Liver (tissue), 3 donors: Measurements from ENCODE around the gene ITGA11.

Source experiments
- EGR1 ChIP-seq, 2 donors: IDR thresholded peaks; 2 replicates each; pipeline ENCODE4 v1.6.1; 2016 to 2018; ENCODE audit warnings: antibody characterized with exemption in 2 of 2, low read depth in 2 of 2
- FOXA1 ChIP-seq: IDR thresholded peaks from 2 replicates; pipeline ENCODE4 v1.6.1; 2016; ENCODE audit warnings: antibody characterized with exemption
- JUND ChIP-seq, 2 donors: IDR thresholded peaks; 2 replicates each; pipeline ENCODE4 v1.6.1; 2016; ENCODE audit warnings: antibody characterized with exemption in 2 of 2
- RAD21 ChIP-seq, 2 donors: IDR thresholded peaks; 2 replicates each; pipeline ENCODE4 v1.6.1; 2016; ENCODE audit warnings: antibody characterized with exemption in 2 of 2, mild to moderate bottlenecking in 2 of 2
- REST ChIP-seq: IDR thresholded peaks from 2 replicates; pipeline ENCODE4 v1.6.1; 2016; ENCODE audit warnings: antibody characterized with exemption, mild to moderate bottlenecking
- RXRA ChIP-seq, 2 donors: IDR thresholded peaks; 2 replicates each; pipeline ENCODE4 v1.6.1; 2017 to 2018; ENCODE audit warnings: antibody characterized with exemption in 2 of 2, mild to moderate bottlenecking in 1 of 2
- SP1 ChIP-seq: IDR thresholded peaks from 2 replicates; pipeline ENCODE4 v1.6.1; 2018; ENCODE audit warnings: antibody characterized with exemption, mild to moderate bottlenecking
- TAF1 ChIP-seq: conservative IDR thresholded peaks from 2 replicates; pipeline ENCODE4 v1.6.1; 2016; ENCODE audit warnings: antibody characterized with exemption, mild to moderate bottlenecking
- TF ChIP-seq, protein P1 (sequence below): fragments of 150-350 bp; IDR thresholded peaks from 2 replicates; pipeline ENCODE4 v1.5.1; 2017; ENCODE audit warnings: improper control_type of control experiment, low read depth, low read length; ENCODE audit not compliant: missing input control
- TF ChIP-seq, protein P2 (sequence below): IDR thresholded peaks from 2 replicates; pipeline ENCODE4 v1.6.1; 2016; ENCODE audit warnings: antibody characterized with exemption
- TF ChIP-seq, protein P3 (sequence below): IDR thresholded peaks from 2 replicates; pipeline ENCODE4 v1.6.1; 2016; ENCODE audit warnings: antibody characterized with exemption
- TF ChIP-seq, protein P4 (sequence below): IDR thresholded peaks from 2 replicates; pipeline ENCODE4 v1.6.1; 2016; ENCODE audit warnings: antibody characterized with exemption
- donor health status: healthy.
- donor health status: healthy.

DNA sequence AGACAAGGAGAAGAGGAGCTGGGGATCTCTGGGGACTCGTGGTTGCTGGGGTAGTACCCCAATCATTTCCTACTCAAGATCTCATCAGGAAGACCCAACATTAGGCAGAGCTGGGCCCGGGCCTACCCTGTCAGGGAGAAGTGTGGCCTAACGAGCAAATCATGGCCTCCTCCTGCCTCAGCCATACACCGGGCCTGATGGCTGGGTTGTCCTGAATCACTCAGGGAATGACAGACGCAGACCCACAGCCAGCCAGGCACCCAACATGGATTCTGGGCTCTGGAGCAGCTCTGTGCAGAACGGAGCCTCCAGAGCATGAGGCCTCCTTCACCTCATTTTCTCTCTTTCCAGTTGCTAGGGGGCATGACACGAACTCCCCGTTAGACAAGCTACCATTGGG, 19.7 kb downstream of the ITGA11 start:
- TF ChIP-seq, protein P1, sequence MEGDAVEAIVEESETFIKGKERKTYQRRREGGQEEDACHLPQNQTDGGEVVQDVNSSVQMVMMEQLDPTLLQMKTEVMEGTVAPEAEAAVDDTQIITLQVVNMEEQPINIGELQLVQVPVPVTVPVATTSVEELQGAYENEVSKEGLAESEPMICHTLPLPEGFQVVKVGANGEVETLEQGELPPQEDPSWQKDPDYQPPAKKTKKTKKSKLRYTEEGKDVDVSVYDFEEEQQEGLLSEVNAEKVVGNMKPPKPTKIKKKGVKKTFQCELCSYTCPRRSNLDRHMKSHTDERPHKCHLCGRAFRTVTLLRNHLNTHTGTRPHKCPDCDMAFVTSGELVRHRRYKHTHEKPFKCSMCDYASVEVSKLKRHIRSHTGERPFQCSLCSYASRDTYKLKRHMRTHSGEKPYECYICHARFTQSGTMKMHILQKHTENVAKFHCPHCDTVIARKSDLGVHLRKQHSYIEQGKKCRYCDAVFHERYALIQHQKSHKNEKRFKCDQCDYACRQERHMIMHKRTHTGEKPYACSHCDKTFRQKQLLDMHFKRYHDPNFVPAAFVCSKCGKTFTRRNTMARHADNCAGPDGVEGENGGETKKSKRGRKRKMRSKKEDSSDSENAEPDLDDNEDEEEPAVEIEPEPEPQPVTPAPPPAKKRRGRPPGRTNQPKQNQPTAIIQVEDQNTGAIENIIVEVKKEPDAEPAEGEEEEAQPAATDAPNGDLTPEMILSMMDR = no peak
- TF ChIP-seq, protein P2, sequence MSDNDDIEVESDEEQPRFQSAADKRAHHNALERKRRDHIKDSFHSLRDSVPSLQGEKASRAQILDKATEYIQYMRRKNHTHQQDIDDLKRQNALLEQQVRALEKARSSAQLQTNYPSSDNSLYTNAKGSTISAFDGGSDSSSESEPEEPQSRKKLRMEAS = no peak
- TF ChIP-seq FOXA1 (no peak), TAF1 (no peak), RAD21 (IDR thresholded peaks at IDR 0.05) (no peak), REST (no peak), EGR1 (IDR thresholded peaks at IDR 0.05; ENCODE audit: low read depth in 2 of 2) (no peak), JUND (IDR thresholded peaks at IDR 0.05) (no peak), RXRA (IDR thresholded peaks at IDR 0.05) (no peak), SP1 (no peak)
- TF ChIP-seq, protein P3, sequence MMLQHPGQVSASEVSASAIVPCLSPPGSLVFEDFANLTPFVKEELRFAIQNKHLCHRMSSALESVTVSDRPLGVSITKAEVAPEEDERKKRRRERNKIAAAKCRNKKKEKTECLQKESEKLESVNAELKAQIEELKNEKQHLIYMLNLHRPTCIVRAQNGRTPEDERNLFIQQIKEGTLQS = no peak
- TF ChIP-seq, protein P4, sequence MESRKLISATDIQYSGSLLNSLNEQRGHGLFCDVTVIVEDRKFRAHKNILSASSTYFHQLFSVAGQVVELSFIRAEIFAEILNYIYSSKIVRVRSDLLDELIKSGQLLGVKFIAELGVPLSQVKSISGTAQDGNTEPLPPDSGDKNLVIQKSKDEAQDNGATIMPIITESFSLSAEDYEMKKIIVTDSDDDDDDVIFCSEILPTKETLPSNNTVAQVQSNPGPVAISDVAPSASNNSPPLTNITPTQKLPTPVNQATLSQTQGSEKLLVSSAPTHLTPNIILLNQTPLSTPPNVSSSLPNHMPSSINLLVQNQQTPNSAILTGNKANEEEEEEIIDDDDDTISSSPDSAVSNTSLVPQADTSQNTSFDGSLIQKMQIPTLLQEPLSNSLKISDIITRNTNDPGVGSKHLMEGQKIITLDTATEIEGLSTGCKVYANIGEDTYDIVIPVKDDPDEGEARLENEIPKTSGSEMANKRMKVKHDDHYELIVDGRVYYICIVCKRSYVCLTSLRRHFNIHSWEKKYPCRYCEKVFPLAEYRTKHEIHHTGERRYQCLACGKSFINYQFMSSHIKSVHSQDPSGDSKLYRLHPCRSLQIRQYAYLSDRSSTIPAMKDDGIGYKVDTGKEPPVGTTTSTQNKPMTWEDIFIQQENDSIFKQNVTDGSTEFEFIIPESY = no peak
